NCI-H748 (cell line): ENCODE measurements around the gene TTC7B.
A peak's percentile ranks its signal among the peaks of the same experiment; 100 is the strongest.

Experiments used
- DNase-seq: peaks from one replicate; lab custom pipeline; 2025; ENCODE audit not compliant: unreplicated experiment; lab: John Stamatoyannopoulos, UW

Gene TTC7B

GRCh38 chr14:90551733-90552464 is 264.3 kb downstream of the TTC7B start:
- no peak for DNase-seq

GRCh38 chr14:90551070-90551704 is 265.0 kb downstream of the TTC7B start:
- DNase-seq = no peak

- no peak for DNase-seq
Measured at GRCh38 chr14:90549794-90550641, 266.2 kb downstream of the TTC7B start.

GRCh38 chr14:90548455-90548854 is 267.8 kb downstream of the TTC7B start:
- DNase-seq = no peak

GRCh38 chr14:90547968-90548367 is 268.3 kb downstream of the TTC7B start:
- no peak for DNase-seq

GRCh38 chr14:90547250-90547649 is 269.0 kb downstream of the TTC7B start:
- no peak for DNase-seq

GRCh38 chr14:90546767-90547166 is 269.5 kb downstream of the TTC7B start:
- DNase-seq = peak; percentile 33

- no peak for DNase-seq
Measured at GRCh38 chr14:90545966-90546751, 270.1 kb downstream of the TTC7B start.

- DNase-seq = no peak
Measured at GRCh38 chr14:90545382-90545781, 270.8 kb downstream of the TTC7B start.

GRCh38 chr14:90544971-90545370 is 271.3 kb downstream of the TTC7B start:
- DNase-seq = no peak

GRCh38 chr14:90544566-90544965 is 271.7 kb downstream of the TTC7B start:
- no peak for DNase-seq

GRCh38 chr14:90543876-90544275 is 272.4 kb downstream of the TTC7B start:
- DNase-seq = no peak

- no peak for DNase-seq
Measured at GRCh38 chr14:90541076-90541634, 275.1 kb downstream of the TTC7B start.

GRCh38 chr14:90540437-90540836 is 275.8 kb downstream of the TTC7B start:
- no peak for DNase-seq

- no peak for DNase-seq
Measured at GRCh38 chr14:90539996-90540395, 276.2 kb downstream of the TTC7B start.

GRCh38 chr14:90539496-90539775 is 276.8 kb downstream of the TTC7B start:
- DNase-seq = no peak

GRCh38 chr14:90538716-90539495 is 277.3 kb downstream of the TTC7B start:
- DNase-seq = no peak

- DNase-seq = no peak
Measured at GRCh38 chr14:90538095-90538494, 278.1 kb downstream of the TTC7B start.

- DNase-seq = no peak
Measured at GRCh38 chr14:90536511-90537191, 279.6 kb downstream of the TTC7B start.

- DNase-seq = no peak
Measured at GRCh38 chr14:90536092-90536491, 280.1 kb downstream of the TTC7B start.
